GM21737 (cell line): ENCODE results near the gene TFDP1.
"Not testable (repeated sequence)": the region's sequence is repeated elsewhere in the genome, so short reads cannot be mapped to it uniquely, and the experiment has no call there.

Experiments
- ATAC-seq: cut with Tn5 transposase; IDR thresholded peaks from one replicate; pipeline ENCODE4 v1.9.1; 2021; ENCODE audit warnings: mild to moderate bottlenecking, moderate library complexity; ENCODE audit not compliant: unreplicated experiment

The TFDP1 gene

DNA sequence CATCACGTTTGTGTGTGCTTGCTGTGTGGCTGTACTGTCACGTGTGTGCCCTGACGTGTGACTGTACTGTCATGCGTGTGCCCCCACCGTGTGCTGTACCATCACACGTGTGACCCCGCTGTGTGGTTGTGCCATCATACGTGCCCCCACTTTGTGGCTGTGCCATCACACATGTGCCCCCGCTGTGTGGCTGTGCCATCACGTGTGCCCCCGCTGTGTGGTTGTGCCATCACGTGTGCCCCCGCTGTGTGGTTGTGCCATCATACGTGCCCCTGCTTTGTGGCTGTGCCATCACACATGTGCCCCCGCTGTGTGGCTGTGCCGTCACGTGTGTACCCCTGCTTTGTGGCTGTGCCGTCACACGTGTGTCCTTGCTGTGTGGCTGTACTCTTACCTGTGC, 25.7 kb downstream of the TFDP1 start:
- ATAC-seq = no peak

DNA sequence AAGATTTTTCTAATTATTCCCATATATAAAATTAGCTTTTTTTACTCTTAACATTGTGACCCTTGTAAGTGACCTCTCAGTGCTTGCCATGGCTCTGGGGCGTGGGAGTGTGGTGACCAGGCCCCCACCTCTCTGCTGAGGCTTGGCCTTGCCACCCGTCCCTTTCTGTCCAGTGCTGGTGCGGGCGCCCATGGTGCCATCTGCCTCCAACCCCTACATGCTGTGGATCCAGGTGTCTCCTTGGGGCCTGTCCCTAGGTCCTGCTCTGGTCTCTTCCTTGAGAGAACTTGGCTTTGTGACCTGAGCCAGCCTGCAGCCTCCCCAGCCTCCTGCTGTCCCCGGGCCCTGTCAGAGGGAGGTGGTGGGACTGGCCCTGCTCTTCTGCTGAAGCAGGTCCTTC, 27.4 kb downstream of the TFDP1 start:
- no peak for ATAC-seq

DNA sequence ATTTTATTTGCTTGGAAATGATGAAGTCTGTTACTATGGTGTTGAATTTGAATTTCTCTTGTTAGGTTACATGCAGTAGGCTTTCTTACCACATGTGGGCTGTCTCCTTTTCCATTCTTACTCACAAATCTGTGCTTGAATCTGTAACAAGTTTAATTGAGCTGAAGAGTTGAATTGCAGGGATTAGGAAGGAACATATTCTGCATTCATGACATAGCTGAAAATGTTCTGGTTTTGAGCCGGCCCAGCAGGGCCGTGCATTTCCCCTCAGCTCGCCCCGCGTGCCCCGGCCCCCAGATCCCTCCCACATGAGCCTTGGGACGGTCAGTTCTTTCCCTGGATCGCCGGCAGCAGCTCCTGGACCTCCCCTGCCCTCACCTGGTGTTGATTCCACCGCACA, 28.1 kb downstream of the TFDP1 start:
- no peak for ATAC-seq

DNA sequence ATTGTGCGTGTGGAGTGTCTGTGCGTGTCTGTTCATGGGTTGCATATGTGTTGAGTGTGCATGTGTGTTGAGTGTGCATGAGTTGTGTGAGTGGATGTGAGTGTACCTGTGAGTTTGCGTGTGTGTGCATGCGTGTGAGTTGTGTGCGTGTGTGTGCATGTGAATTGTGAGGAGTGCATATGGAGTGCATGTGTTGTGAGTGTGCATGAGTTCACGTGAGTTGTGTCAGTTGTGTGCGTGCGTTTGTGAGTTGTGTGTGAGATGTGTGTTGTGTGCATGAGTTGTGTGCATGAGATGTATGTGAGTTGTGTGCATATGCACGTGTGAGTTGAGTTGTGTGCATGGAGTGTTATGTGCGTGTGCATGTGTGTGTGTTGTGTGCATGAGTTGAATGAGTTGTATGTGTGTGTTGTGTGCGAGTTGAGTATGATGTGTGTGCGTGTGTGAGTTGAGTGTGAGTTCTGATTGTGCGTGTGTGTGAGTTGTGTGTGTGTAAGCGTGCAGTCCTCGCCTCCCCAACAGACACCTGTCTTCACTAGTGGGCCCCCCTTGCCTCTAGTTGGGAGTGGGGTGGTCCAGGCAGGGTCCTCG, 29.3 kb downstream of the TFDP1 start:
- no peak for ATAC-seq

DNA sequence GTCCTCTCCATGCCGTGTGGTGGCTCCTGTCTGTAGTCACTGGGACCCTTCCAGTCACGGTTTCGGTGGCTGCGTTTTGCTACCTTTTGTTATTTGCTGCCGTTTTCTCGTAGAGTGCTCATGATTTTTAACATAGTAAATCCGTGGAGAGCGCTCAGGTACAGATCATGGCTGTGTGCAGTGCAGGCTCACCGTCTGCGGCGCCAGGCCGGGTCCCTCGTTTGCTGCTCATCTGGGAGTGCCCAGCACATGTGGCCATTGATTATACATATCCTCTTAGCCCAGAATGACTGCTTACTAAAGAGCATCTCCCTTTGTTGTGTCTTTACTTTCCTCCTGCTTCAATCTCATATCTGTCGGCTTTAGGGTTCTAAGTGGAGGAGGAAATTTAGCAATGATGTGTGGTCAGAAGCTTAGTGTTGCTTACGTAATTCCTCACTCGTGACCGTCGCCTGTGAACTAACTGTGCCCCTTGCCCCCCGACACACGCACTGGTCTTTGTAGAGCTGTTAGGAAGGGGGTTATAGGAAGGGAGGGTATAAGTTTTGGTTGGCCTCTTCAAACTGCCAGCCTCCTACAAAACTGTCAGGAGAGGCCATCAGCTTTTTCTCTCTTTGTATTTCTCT, 31.8 kb downstream of the TFDP1 start:
- ATAC-seq = no peak

DNA sequence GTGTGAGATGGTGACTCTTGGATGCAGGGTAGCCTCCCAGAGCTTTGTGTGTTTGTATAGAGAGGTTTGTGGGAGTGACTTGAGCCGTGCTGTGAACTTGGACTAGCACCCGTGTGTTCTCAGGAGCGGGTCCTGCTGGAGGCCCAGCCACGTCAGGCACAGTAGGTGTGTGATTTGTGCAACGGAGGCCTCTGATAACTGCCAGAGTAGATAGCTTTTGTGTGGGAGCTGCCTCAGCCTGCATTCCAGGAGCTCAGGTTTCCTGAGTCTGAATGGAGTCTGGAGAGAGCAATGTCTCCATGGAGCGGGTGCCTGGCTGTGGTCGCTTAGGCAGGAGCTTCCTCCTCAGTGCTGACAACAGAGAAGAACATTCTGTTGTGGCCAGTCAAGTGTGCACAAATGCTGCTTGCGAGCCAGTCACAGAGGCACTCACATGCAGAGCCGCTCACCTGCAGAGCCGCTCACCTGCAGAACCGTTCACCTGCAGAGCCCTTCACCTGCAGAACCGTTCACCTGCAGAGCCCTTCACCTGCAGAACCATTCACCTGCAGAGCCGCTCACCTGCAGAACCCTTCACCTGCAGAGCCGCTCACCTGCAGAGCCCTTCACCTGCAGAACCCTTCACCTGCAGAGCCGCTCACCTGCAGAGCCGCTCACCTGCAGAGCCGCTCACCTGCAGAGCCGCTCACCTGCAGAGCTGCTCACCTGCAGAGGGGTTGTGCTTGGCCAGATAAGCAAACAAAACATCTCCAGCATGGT, 32.6 kb downstream of the TFDP1 start:
- ATAC-seq = no peak

DNA sequence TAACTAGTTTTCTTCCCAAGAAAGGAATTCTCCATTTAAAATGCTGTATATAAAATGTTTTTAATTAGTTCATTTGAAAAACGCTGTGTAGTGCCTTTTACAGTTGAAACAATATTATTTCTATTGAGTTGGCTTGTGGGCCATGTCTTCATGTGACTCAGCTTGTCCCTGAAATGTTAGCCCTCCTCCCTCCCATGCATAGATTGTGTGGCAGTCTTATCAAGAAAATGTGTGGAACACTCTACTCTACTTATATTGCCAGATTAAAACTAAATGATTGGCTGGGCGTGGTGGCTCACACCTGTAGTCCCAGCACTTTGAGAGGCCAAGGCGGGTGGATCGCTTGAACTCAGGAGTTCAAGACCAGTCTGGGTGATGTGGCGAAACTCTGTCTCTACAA, 33.4 kb downstream of the TFDP1 start:
- no peak for ATAC-seq

DNA sequence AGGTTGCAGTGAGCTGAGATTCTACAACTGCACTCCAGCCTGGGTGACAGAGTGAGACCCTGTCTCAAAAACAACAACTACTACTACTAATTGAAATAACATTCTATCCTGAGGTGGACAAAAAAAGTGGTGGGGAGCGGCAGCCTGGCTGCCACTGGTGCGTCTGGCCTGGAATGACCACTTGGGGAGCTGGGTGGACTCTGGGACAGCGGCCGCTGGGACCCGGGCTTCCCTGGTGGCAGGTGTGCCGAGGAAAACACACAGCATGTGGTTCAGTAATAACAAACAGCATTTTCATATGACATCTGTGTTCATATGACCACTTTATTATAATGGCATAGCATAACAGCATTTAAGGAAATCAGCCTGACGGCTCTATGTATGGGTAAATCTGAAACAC, 33.9 kb downstream of the TFDP1 start:
- no peak for ATAC-seq

DNA sequence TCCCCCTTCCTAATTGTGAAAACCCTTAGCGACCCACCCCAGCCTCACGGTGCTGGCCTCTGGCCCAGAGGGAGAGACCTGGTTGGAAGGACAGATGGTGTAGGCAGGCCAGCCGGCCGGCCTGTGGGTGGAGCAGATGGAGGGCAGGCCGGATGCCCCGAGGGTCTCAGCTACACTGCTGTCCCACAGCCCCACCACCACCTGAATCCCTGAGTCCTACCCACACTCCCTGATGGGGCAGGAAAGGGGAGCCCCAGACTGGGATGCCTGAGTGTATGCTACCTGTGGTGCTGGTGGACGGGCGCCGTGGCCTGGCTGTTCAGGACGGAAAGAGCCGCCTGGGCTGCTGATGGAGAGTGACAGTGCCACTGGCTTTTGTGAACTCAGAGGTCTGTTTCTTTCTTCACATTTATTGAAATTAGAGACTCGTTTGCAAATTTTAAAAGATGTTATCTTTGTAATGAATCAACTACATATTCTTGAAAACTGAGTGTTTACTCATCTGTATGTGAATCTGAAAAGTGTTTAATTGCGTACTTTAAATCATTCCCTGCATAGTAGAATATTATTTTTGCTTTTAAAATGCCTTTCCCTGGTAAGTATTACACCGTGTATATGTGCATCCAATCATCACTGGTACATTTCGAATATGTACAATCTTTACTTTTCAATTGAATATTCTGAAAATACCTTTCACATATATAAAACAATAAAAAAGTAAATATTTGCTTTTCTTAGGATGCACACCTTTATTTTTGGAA, 35.7 kb downstream of the TFDP1 start:
- ATAC-seq = no peak

DNA sequence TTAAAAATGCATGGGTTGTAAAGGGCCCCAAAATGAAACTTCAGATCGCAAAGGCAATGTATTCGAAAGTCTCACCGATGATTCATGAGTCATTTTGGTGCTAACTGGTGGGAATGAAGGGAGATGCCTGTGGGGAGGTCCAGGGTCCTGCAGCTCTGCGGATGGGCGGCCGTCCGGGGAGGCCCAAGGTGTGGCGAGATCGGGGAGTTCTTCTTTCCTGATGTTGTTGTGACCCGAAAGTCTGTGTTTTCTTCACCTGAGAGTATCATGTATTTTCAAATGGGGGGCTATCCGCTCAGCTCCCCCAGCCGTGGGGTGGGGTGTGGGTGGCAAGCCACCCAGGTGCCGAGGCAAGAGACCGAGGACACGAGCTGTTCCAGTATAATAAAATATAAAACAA, 36.5 kb downstream of the TFDP1 start:
- no peak for ATAC-seq

DNA sequence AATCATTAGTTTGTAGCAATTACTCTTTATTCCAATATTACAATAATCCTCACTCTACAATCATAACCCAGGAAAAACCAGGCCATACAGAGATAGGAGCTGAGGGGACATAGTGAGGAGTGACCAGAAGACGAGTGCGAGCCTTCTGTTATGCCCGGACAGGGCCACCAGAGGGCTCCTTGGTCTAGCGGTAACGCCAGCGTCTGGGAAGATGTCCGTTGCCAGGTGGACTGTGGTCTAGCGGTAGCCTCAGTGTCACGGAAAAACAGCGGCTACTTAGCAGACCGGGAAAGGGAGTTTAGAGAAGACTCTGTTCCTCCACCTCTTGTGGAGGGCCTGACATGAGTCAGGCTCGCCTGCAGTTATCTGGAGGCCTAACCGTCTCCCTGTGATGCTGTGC, 36.9 kb downstream of the TFDP1 start:
- not testable (repeated sequence) for ATAC-seq

DNA sequence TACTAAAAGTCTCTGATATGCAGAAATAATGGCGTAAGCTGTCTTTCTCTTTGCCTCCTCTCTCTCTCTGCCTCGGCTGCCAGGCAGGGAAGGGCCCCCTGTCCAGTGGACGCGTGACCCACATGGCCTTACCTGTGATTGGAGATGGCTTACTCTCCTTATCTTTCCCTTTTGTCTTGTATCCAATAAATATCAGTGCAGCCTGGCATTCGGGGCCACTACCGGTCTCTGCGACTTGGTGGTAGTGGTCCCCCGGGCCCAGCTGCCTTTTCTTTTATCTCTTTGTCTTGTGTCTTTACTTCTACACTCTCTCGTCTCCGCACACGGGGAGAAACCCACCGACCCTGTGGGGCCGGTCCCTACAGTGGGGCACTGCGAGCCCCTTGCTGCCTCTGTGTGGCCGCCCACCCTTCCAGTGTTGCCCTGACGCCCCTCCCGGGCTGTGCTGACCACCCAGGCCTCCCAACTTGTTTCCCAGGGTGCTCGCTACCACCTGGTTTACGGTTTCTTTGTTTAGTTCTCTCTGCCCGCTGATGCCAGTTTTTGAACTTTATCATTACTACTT, 37.5 kb downstream of the TFDP1 start:
- not testable (repeated sequence) for ATAC-seq

DNA sequence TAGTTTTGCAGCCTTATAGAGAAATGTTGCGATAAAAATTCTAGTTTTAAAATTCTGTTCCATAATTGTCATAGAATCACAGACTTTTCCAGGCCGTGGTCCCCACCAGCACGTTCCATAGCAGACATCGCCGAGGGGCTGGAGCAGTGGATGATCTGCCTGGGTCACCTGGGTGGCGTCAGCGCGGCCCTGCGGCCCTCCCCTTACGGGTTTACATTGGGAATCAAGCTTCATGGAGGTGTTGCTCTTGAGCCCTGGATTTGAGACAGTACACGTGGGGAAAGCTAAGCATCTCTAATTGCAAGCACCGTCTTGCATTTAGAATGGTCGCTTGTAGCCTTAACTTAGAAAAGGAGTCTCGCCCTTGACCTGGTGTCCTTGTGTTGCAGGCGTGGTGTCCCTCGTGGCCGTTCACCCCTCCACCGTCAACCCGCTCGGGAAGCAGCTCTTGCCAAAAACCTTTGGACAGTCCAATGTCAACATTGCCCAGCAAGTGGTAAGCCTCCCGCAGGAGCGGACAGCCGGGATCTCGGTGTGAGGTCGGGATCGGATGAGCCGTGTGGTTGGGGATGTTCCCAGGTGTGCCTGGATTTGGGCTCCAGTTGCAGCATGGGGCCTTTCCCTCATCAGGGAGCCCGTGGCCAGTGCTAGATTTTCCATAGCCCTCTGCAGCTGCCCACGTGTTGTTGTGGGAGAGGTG, 38.4 kb downstream of the TFDP1 start:
- ATAC-seq = no peak

DNA sequence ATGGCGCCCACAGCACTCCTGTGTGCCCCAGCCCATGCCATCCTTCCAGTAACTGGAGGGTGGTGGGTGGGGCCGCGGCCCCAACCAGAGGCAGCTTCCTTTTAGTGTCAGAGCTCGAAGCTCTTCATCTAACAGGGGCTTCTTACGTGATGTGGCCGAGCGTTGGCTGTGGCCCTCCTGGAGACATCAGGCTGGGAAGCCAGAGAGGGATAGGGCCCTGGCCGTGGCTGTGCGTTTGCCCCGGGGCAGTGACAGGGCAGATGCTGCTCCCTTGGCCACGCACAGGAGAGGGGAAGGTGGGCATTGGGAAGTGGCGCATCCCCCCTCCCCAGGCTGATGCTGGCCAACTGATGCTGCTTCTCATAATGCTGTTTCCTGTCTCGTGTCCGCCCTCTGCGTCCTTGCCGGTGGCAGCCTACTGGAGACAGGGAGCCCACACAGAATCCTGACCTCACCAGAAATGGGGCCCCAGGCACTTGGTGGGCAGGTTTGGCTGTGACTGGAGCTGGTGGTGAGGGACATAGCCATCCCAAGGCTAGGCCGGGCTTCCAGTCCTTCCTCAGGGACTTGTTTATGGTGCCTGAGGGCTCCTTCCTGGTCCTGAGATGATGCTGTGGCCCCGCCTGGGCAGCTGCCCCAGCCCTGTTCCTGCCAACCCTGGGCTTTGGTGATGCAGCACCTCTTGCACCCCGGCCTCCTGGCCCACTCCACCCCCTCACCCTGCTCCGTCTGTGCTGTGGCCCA, 39.1 kb downstream of the TFDP1 start:
- ATAC-seq = no peak

DNA sequence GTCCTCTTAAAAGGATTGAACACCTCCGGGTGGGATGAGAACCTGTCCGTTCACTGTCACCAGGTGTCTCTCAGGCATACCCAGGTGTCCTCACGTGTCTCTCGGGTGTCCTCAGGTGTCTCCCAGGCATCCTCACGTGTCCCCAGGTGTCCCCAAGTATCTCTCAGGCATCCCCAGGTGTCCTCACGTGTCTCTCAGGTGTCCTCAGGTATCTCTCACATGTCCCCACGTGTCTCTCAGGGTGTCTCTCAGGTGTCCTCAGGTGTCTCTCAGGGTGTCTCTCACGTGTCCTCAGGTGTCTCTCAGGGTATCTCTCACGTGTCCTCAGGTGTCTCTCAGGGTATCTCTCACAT, 39.7 kb downstream of the TFDP1 start:
- ATAC-seq = no peak

DNA sequence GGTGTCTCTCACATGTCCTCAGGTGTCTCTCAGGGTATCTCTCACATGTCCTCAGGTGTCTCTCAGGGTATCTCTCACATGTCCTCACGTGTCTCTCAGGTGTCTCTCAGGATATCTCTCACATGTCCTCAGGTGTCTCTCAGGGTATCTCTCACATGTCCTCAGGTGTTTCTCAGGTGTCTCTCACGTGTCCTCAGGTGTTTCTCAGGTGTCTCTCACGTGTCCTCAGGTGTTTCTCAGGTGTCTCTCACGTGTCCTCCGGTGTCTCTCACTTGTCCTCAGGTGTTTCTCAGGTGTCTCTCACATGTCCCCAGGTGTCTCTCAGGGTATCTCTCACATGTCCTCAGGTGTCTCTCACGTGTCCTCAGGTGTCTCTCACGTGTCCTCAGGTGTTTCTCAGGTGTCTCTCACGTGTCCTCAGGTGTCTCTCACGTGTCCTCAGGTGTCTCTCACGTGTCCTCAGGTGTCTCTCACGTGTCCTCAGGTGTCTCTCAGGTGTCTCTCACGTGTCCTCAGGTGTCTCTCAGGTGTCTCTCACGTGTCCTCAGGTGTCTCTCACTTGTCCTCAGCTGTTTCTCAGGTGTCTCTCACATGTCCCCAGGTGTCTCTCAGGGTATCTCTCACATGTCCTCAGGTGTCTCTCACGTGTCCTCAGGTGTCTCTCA, 40.2 kb downstream of the TFDP1 start:
- not testable (repeated sequence) for ATAC-seq

DNA sequence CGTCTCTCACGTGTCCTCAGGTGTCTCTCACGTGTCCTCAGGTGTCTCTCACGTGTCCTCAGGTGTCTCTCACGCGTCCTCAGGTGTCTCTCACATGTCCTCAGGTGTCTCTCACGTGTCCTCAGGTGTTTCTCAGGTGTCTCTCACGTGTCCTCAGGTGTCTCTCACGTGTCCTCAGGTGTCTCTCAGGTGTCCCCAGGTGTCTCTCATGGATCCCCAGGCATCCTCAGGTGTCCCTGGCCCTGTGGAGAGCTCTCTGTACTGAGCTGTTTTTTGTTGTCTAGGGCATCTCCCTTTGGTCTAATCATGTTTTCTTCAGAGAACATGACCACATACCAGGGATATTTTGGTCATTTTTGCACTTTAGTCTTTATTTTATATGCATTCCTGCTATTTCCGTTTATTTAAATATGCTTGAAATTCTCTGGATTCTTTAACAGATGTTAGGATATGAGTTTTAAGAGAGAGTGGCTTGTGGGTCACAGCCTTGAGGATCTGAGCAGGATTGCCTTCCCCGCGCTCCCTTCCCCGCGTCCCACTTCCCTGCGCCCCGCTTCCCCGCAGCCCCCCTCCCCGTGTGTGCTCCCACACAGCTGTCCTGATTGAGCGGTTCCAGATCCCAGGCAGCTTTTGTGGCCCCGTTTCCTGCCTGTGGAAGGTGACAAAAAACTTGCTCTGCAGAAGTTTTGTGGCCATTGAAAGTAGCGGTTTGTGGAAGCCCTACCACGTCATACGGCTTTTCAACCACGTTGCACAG, 41.6 kb downstream of the TFDP1 start:
- no peak for ATAC-seq

DNA sequence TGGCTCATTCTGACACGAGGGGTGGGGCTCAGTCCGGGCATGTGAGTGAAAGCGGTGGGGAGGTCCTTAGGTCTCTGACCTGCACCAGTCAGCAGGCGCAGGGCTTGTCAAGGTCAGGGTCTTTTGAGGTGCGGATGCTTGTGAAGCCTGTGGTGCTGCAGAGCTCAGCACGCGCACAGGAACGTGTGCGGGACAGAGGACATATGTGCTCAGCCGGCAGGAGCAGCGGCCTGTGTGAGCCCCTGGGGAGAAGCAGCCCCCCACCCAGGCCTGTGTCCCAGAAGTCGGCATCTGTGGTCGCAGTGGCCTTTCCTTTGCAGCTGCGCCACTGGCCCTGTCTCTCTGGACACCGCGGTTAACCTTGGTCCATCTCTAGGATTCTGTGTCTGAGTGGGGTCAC, 42.6 kb downstream of the TFDP1 start:
- ATAC-seq = no peak
